NCI-H2227 treated with DMSO at 0.1 percent for 48 hours (cell line): ENCODE data around the gene FBXL15.
"Not testable (repeated sequence)": the region's sequence is repeated elsewhere in the genome, so short reads cannot be mapped to it uniquely, and the experiment has no call there.

Experiments
- DNase-seq: peaks from one replicate; lab custom pipeline; 2025; lab: John Stamatoyannopoulos, UW

FBXL15 gene

GRCh38 chr10:102431452-102432124, 11.0 kb downstream of the FBXL15 start:
- no peak for DNase-seq

- DNase-seq = peak; percentile 90
These were observed 11.7 kb downstream of the FBXL15 start, which contains the start of gene CUEDC2 for GRCh38 chr10:102432162-102432950. Gene CUEDC2, minus strand, starts transcription at chr10:102432574. Its CDS starts 7,386 bp downstream, at chr10:102425188.

- no peak for DNase-seq
These were observed 13.0 kb downstream of the FBXL15 start for GRCh38 chr10:102433619-102434046.

GRCh38 chr10:102434394-102435132, 13.9 kb downstream of the FBXL15 start:
- DNase-seq = no peak

- no peak for DNase-seq
These were observed 14.5 kb downstream of the FBXL15 start for GRCh38 chr10:102435133-102435497.

- no peak for DNase-seq
These were observed 15.0 kb downstream of the FBXL15 start for GRCh38 chr10:102435529-102436233.

GRCh38 chr10:102436312-102436711, 15.7 kb downstream of the FBXL15 start:
- no peak for DNase-seq

- DNase-seq = no peak
These were observed 16.9 kb downstream of the FBXL15 start for GRCh38 chr10:102437515-102437914.

- no peak for DNase-seq
These were observed 17.7 kb downstream of the FBXL15 start for GRCh38 chr10:102438374-102438773.

GRCh38 chr10:102444851-102445250, 24.2 kb downstream of the FBXL15 start:
- DNase-seq = no peak

- peak; percentile 33 for DNase-seq
These were observed 28.9 kb downstream of the FBXL15 start for GRCh38 chr10:102449321-102450123.

- DNase-seq = no peak
These were observed 29.4 kb downstream of the FBXL15 start for GRCh38 chr10:102450124-102450373.

- peak; percentile 64 for DNase-seq
These were observed 29.9 kb downstream of the FBXL15 start for GRCh38 chr10:102450374-102451104.

GRCh38 chr10:102451105-102451969, 30.7 kb downstream of the FBXL15 start, which contains the start of gene C10orf95:
Gene C10orf95, minus strand, starts transcription at chr10:102451543. Its CDS starts 450 bp downstream, at chr10:102451093.
- no peak for DNase-seq

- no peak for DNase-seq
These were observed 32.2 kb downstream of the FBXL15 start for GRCh38 chr10:102452672-102453340.

- no peak for DNase-seq
These were observed 32.9 kb downstream of the FBXL15 start for GRCh38 chr10:102453502-102453901.

GRCh38 chr10:102454662-102455487, 34.2 kb downstream of the FBXL15 start:
- DNase-seq = not testable (repeated sequence)

- no peak for DNase-seq
These were observed 35.3 kb downstream of the FBXL15 start for GRCh38 chr10:102455893-102456471.
